HCT116 (cell line): ENCODE measurements around the gene RPL18A. TPM values are rescaled to one million over a fixed set of nuclear protein-coding genes. Genes with fewer than 3 reads are reported as not detected.

Experiments
- ATAC-seq: fragments of 200-7000 bp; cut with Tn5 transposase; 2 replicates; pipeline ENCODE4 v1.9.1; 2020; ENCODE audit warnings: mild to moderate bottlenecking, moderate library complexity
- BruUV-seq: library from RNA; stranded (reverse); fragments of 400-500 nt; replicated peaks from 2 replicates; lab custom pipeline; 2021; lab: Mats Ljungman, UMichigan
- CTCF ChIA-PET: fragments of 300-600 bp; sonication (Branson Sonifier 250); formaldehyde crosslinking; loops from one replicate; lab custom pipeline; 2021; ENCODE audit warnings: antibody characterized with exemption; lab: Charles Lee
- POLR2A ChIA-PET: fragments of 300-600, 350-600 bp; sonication (Branson Sonifier 250); formaldehyde crosslinking; loops from one replicate; lab custom pipeline; 2021; ENCODE audit warnings: antibody characterized with exemption; lab: Charles Lee
- RAD21 ChIA-PET, 2 experiments: fragments of 300-600 bp; sonication (Branson Sonifier 250); formaldehyde crosslinking; loops; one replicate each; lab custom pipeline; 2023; ENCODE audit warnings: low total read pairs in 2 of 2; ENCODE audit not compliant: uncharacterized antibody in 2 of 2, unreplicated experiment in 2 of 2, low non-redundant PET in 1 of 2; lab: Charles Lee
- DNase-seq: peaks from one replicate; pipeline ENCODE4 v3.0.0-alpha.2; 2010; ENCODE audit warnings: low read depth, low spot score
- H2AFZ ChIP-seq: fragments of 200-600 bp; shearing (Covaris generic), sonication (generic); 2 replicates; pipeline ENCODE4 v1.6.1; 2017; ENCODE audit warnings: low read depth, mixed run types, mixed read lengths, antibody characterized with exemption, low read length; ENCODE audit not compliant: poor library complexity, severe bottlenecking
- H3K27ac ChIP-seq: 2 replicates; pipeline ENCODE4 v1.5.1; 2012; ENCODE audit warnings: low read depth, low read length
- H3K27me3 ChIP-seq: fragments of 200-600 bp; sonication (generic); 2 replicates; pipeline ENCODE4 v1.6.1; 2016; ENCODE audit warnings: mixed run types, low read length, mixed read lengths; ENCODE audit not compliant: insufficient read depth
- H3K36me3 ChIP-seq, 2 experiments: fragments of 200-500 bp in 1 of 2; fragments of 200-600 bp in 1 of 2; sonication (Bioruptor generic) in 1 of 2; sonication (generic) in 1 of 2; 2 replicates each; pipeline versions ENCODE4 v1.5.1 to v1.6.1; 2014 to 2016; ENCODE audit warnings: low read length in 2 of 2, inconsistent platforms in 1 of 2, mixed read lengths in 1 of 2, mixed run types in 1 of 2; ENCODE audit not compliant: insufficient read depth in 2 of 2, control insufficient read depth in 1 of 2
- H3K4me1 ChIP-seq, 2 experiments: fragments of 200-600 bp in 1 of 2; sonication (generic) in 1 of 2; 2 replicates each; pipeline versions ENCODE4 v1.5.1 to v1.6.1; 2012 to 2017; ENCODE audit warnings: low read length in 2 of 2, inconsistent platforms in 1 of 2, mild to moderate bottlenecking in 1 of 2, mixed read lengths in 1 of 2, mixed run types in 1 of 2, moderate library complexity in 1 of 2; ENCODE audit not compliant: insufficient read depth in 2 of 2, control insufficient read depth in 1 of 2
- H3K4me2 ChIP-seq: fragments of 200-600 bp; sonication (generic); 2 replicates; pipeline ENCODE4 v1.6.1; 2017; ENCODE audit warnings: mixed run types, low read length, mixed read lengths
- H3K4me3 ChIP-seq, 2 experiments: fragments of 200-600 bp in 1 of 2; sonication (generic) in 1 of 2; replicated peaks in 1 of 2; 2 replicates each; pipeline ENCODE4 v1.5.1; 2011 to 2016; ENCODE audit warnings: low read length in 2 of 2, control low read depth in 1 of 2, low read depth in 1 of 2, mild to moderate bottlenecking in 1 of 2, mixed read lengths in 1 of 2, mixed run types in 1 of 2
- H3K79me2 ChIP-seq: fragments of 200-600 bp; sonication (generic); 2 replicates; pipeline ENCODE4 v1.6.1; 2017; ENCODE audit warnings: mild to moderate bottlenecking, mixed run types, low read length, moderate library complexity, mixed read lengths; ENCODE audit not compliant: insufficient read depth
- H3K9ac ChIP-seq: fragments of 200-600 bp; sonication (generic); 2 replicates; pipeline ENCODE4 v1.6.1; 2016; ENCODE audit warnings: low read length, mixed read lengths
- H3K9me2 ChIP-seq: fragments of 200-600 bp; sonication (generic), shearing (Covaris generic); 2 replicates; pipeline ENCODE4 v1.6.1; 2017; ENCODE audit warnings: mixed run types, mild to moderate bottlenecking, moderate library complexity; ENCODE audit not compliant: insufficient read depth
- H3K9me3 ChIP-seq, 2 experiments: fragments of 200-500 bp in 1 of 2; fragments of 200-600 bp in 1 of 2; sonication (Bioruptor generic) in 1 of 2; sonication (generic) in 1 of 2; 2 replicates each; pipeline ENCODE4 v1.6.1; 2014 to 2017; ENCODE audit warnings: low read length in 2 of 2, mixed read lengths in 2 of 2, inconsistent platforms in 1 of 2, low read depth in 1 of 2, mild to moderate bottlenecking in 1 of 2, mixed run types in 1 of 2, moderate library complexity in 1 of 2; ENCODE audit not compliant: control insufficient read depth in 1 of 2, insufficient read depth in 1 of 2
- H4K20me1 ChIP-seq: fragments of 200-600 bp; sonication (generic), shearing (Covaris generic); 2 replicates; pipeline ENCODE4 v1.6.1; 2017; ENCODE audit warnings: mixed run types, mild to moderate bottlenecking, moderate library complexity; ENCODE audit not compliant: insufficient read depth
- CBX3 ChIP-seq: IDR thresholded peaks from 2 replicates; pipeline ENCODE4 v1.6.1; 2012; ENCODE audit warnings: low read depth
- CEBPB ChIP-seq: IDR thresholded peaks from 2 replicates; pipeline ENCODE4 v1.6.1; 2012; ENCODE audit warnings: low read depth
- EZH2 ChIP-seq: fragments of 200-600 bp; sonication (generic); IDR thresholded peaks from 2 replicates; pipeline ENCODE4 v1.6.1; 2017; ENCODE audit warnings: antibody characterized with exemption, mixed run types
- JUND ChIP-seq: IDR thresholded peaks from 2 replicates; pipeline ENCODE4 v1.6.1; 2012
- POLR2A ChIP-seq: IDR thresholded peaks from 2 replicates; pipeline ENCODE4 v1.7.0; 2011; ENCODE audit warnings: borderline replicate concordance; ENCODE audit not compliant: insufficient read depth, insufficient read length; ENCODE audit errors: extremely low read depth
- POLR2AphosphoS5 ChIP-seq: IDR thresholded peaks from 2 replicates; pipeline ENCODE4 v1.6.1; 2011; ENCODE audit warnings: mild to moderate bottlenecking, low read depth, low read length, moderate library complexity
- ZNF274 ChIP-seq: fragments of 200-500 bp; sonication (Bioruptor generic); IDR thresholded peaks from 2 replicates; pipeline ENCODE4 v1.6.1; 2014; ENCODE audit warnings: mild to moderate bottlenecking, low read depth, low read length, inconsistent platforms
- intact Hi-C: fragments of 100-400 bp; cut with micrococcal nuclease; formaldehyde crosslinking; loops from 2 replicates; pipeline ENCODE4 v1.10.0; 2022
- total RNA-seq: library from RNA; stranded (reverse); gene quantifications from one replicate; pipeline ENCODE4 v1.2.1, GENCODE V29; 2021; ENCODE audit not compliant: unreplicated experiment
- TF ChIP-seq, protein P1 (sequence below): IDR thresholded peaks from 2 replicates; pipeline ENCODE4 v1.6.1; 2012
- TF ChIP-seq, protein P2 (sequence below): IDR thresholded peaks from 2 replicates; pipeline ENCODE4 v1.6.1; 2012; ENCODE audit warnings: low read depth

The RPL18A gene
- total RNA-seq, 1 experiment from 2014 or later = 3,525 TPM

DNA sequence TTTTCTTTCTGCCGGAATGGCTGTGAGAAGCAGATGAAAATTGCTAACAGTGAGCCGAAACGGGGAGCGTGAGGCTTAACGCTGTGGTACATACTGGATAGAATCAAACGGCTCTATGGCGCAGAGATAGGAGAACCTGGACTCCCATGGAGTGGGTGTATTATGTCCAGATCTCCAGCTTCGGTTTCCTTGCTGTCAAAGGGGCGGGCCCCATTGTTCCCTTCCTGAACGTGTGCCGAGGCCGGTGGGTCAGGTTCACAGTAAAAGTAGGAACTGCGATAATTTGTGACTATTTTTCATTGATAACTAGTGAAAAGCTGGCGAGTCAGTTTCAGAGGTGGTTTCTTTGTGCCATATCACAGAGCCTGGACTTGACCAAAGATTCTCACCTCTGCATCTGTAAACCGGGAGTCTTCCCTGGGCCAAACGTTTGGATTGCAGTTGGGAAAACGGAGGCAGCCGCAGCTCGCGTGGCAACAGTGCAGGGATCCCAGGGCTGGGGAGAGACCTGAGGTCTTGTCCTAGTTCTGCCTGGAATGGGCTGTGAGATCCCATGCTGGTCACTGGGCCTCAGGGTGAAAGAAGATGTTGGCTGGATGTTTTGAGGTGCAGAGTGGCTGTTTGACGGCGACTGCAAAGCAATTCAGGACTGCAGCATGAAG, 752 bp downstream of the RPL18A start:
- H3K4me2 ChIP-seq = peak overlapping the region; percentile 92
- peak overlapping the region; percentile 84 for H3K27ac ChIP-seq
- POLR2A ChIA-PET = interaction anchor here (1.0 to 2.2 kb wide), 5 partner anchors 10 to 281 kb away, joined by 3 to 61 read pairs (median 14); partner anchors contain the start of genes CCDC124 and SLC5A5
- peaks cover 20 to 46% of the 10 kb centered on the region in 2 experiments for H3K36me3 ChIP-seq
- no peaks in the 10 kb centered on the region for H3K9me3 ChIP-seq
- H3K79me2 ChIP-seq = peaks cover 41% of the 10 kb centered on the region
- peaks cover 17% of the 10 kb centered on the region; the same call in 1 of the 2 replicates for H4K20me1 ChIP-seq
- TSS peak; percentile 59 for BruUV-seq
- no peak overlapping the region for H2AFZ ChIP-seq
- peak overlapping the region; percentile 100 for H3K9ac ChIP-seq
- ATAC-seq (no peak), DNase-seq (no peak)
- CTCF ChIA-PET = interaction anchor here (2.2 kb wide), 1 partner anchor 137 kb away, joined by 14 read pairs; no protein-coding TSS in a partner anchor
- no peaks in the 10 kb centered on the region for H3K9me2 ChIP-seq
- intact Hi-C loops = no loop called here
- TF ChIP-seq ZNF274 (no peak), CEBPB (no peak), POLR2AphosphoS5 (no peak), CBX3 (no peak), POLR2A (no peak), EZH2 (no peak), JUND (no peak)
- TF ChIP-seq, protein P1, sequence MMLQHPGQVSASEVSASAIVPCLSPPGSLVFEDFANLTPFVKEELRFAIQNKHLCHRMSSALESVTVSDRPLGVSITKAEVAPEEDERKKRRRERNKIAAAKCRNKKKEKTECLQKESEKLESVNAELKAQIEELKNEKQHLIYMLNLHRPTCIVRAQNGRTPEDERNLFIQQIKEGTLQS = no peak
- TF ChIP-seq, protein P2, sequence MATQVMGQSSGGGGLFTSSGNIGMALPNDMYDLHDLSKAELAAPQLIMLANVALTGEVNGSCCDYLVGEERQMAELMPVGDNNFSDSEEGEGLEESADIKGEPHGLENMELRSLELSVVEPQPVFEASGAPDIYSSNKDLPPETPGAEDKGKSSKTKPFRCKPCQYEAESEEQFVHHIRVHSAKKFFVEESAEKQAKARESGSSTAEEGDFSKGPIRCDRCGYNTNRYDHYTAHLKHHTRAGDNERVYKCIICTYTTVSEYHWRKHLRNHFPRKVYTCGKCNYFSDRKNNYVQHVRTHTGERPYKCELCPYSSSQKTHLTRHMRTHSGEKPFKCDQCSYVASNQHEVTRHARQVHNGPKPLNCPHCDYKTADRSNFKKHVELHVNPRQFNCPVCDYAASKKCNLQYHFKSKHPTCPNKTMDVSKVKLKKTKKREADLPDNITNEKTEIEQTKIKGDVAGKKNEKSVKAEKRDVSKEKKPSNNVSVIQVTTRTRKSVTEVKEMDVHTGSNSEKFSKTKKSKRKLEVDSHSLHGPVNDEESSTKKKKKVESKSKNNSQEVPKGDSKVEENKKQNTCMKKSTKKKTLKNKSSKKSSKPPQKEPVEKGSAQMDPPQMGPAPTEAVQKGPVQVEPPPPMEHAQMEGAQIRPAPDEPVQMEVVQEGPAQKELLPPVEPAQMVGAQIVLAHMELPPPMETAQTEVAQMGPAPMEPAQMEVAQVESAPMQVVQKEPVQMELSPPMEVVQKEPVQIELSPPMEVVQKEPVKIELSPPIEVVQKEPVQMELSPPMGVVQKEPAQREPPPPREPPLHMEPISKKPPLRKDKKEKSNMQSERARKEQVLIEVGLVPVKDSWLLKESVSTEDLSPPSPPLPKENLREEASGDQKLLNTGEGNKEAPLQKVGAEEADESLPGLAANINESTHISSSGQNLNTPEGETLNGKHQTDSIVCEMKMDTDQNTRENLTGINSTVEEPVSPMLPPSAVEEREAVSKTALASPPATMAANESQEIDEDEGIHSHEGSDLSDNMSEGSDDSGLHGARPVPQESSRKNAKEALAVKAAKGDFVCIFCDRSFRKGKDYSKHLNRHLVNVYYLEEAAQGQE = no peak
- RAD21 ChIA-PET = interaction anchor here in 1 of 2 experiments (1.5 kb wide), 1 partner anchor 72 kb away, joined by 15 read pairs; the partner anchor contains the start of gene CCDC124
- H3K4me3 ChIP-seq = peak overlapping the region; percentile 82 to 93
- peaks cover 31 to 57% of the 10 kb centered on the region in 2 experiments for H3K4me1 ChIP-seq
- H3K27me3 ChIP-seq = no peaks in the 10 kb centered on the region
